HepG2 (cell line): Measurements from ENCODE around the gene CAMK2D. TPM values are rescaled to one million over a fixed set of nuclear protein-coding genes. Genes with fewer than 3 reads are reported as not detected.
A peak's percentile ranks its signal among the peaks of the same experiment; 100 is the strongest.

Experiments used
- CBX5 ChIP-seq: sonication (generic); formaldehyde crosslinking; IDR thresholded peaks from 2 replicates; pipeline ENCODE4 v1.4.0; 2020; ENCODE audit warnings: missing genetic modification reagents, borderline replicate concordance
- ETV6 ChIP-seq: sonication (generic); formaldehyde crosslinking; conservative IDR thresholded peaks from 2 replicates; pipeline ENCODE4 v1.4.0; 2020; ENCODE audit warnings: missing genetic modification reagents
- GZF1 ChIP-seq: sonication (generic); formaldehyde crosslinking; IDR thresholded peaks from 2 replicates; pipeline ENCODE4 v1.5.1; 2020; ENCODE audit warnings: mild to moderate bottlenecking, missing genetic modification reagents
- HOXA5 ChIP-seq: sonication (generic); formaldehyde crosslinking; IDR thresholded peaks from 2 replicates; pipeline ENCODE4 v1.4.0; 2020; ENCODE audit warnings: missing genetic modification reagents
- ISX ChIP-seq: sonication (generic); formaldehyde crosslinking; conservative IDR thresholded peaks from 2 replicates; pipeline ENCODE4 v1.5.0; 2020; ENCODE audit warnings: missing genetic modification reagents
- KMT2B ChIP-seq: IDR thresholded peaks from 2 replicates; pipeline ENCODE4 v1.6.1; 2016; ENCODE audit warnings: missing genetic modification reagents, missing compliant biosample characterization
- NR2F6 ChIP-seq, 2 experiments: IDR thresholded peaks; 2 replicates each; pipeline ENCODE4 v1.6.1; 2016; ENCODE audit warnings: antibody characterized with exemption in 1 of 2, mild to moderate bottlenecking in 1 of 2
- SKIL ChIP-seq: sonication (generic); formaldehyde crosslinking; IDR thresholded peaks from 2 replicates; pipeline ENCODE4 v1.8.0; 2022; ENCODE audit warnings: missing genetic modification reagents, mild to moderate bottlenecking, moderate library complexity, borderline replicate concordance
- ZKSCAN5 ChIP-seq: sonication (generic); formaldehyde crosslinking; IDR thresholded peaks from 2 replicates; pipeline ENCODE4 v1.5.1; 2020; ENCODE audit warnings: mild to moderate bottlenecking, missing genetic modification reagents
- ZNF12 ChIP-seq: sonication (generic); formaldehyde crosslinking; IDR thresholded peaks from 2 replicates; pipeline ENCODE4 v1.5.0; 2020; ENCODE audit warnings: missing genetic modification reagents
- ZNF260 ChIP-seq: sonication (generic); formaldehyde crosslinking; IDR thresholded peaks from 2 replicates; pipeline ENCODE4 v1.4.0; 2020; ENCODE audit warnings: missing genetic modification reagents, low read depth, mild to moderate bottlenecking, borderline replicate concordance
- ZNF317 ChIP-seq: sonication (generic); formaldehyde crosslinking; IDR thresholded peaks from 2 replicates; pipeline ENCODE4 v1.5.0; 2020; ENCODE audit warnings: mild to moderate bottlenecking, missing genetic modification reagents
- ZNF331 ChIP-seq: sonication (generic); formaldehyde crosslinking; IDR thresholded peaks from 2 replicates; pipeline ENCODE4 v1.4.0; 2020; ENCODE audit warnings: missing genetic modification reagents
- ZNF562 ChIP-seq: sonication (generic); formaldehyde crosslinking; IDR thresholded peaks from 2 replicates; pipeline ENCODE4 v1.8.0; 2022; ENCODE audit warnings: missing genetic modification reagents, borderline replicate concordance
- ZNF577 ChIP-seq: sonication (generic); formaldehyde crosslinking; IDR thresholded peaks from 2 replicates; pipeline ENCODE4 v1.4.0; 2020; ENCODE audit warnings: mild to moderate bottlenecking, low read depth, missing genetic modification reagents, borderline replicate concordance
- ZSCAN29 ChIP-seq: sonication (generic); formaldehyde crosslinking; conservative IDR thresholded peaks from 2 replicates; pipeline ENCODE4 v1.4.0; 2020; ENCODE audit warnings: mild to moderate bottlenecking, missing genetic modification reagents
- polyA plus RNA-seq, 8 experiments: library from polyadenylated mRNA; depleted of rRNA in 3 of 8; stranded (reverse) in 7 of 8; unstranded in 1 of 8; fragments of >200 nt; fragmentation: Illumina TruSeq in 4 of 8; extraction: Trizol in 4 of 8; gene quantifications; 2 replicates each; pipeline versions ENCODE4 v1.2.1 to v1.2.3, GENCODE V29; 2011 to 2016; ENCODE audit warnings: low read depth in 4 of 8, missing spikeins in 1 of 8, mixed read lengths in 1 of 8; ENCODE audit not compliant: insufficient read depth in 1 of 8
- total RNA-seq, 5 experiments: library from RNA; depleted of rRNA; stranded (reverse); fragments of >200 nt; fragmentation: Illumina TruSeq; extraction: Trizol; gene quantifications; 2 replicates each; pipeline ENCODE4 v1.2.3, GENCODE V29; 2016; ENCODE audit warnings: low read depth in 1 of 5
- TF ChIP-seq, protein P1 (sequence below): sonication (generic); formaldehyde crosslinking; IDR thresholded peaks from 2 replicates; pipeline ENCODE4 v1.4.0; 2020; ENCODE audit warnings: missing genetic modification reagents
- TF ChIP-seq, protein P2 (sequence below): sonication (generic); formaldehyde crosslinking; IDR thresholded peaks from 2 replicates; pipeline ENCODE4 v1.4.0; 2020; ENCODE audit warnings: missing genetic modification reagents
- TF ChIP-seq, protein P3 (sequence below): sonication (generic); formaldehyde crosslinking; IDR thresholded peaks from 2 replicates; pipeline ENCODE4 v1.4.0; 2020; ENCODE audit warnings: mild to moderate bottlenecking, missing genetic modification reagents
- TF ChIP-seq, protein P4 (sequence below): sonication (generic); formaldehyde crosslinking; IDR thresholded peaks from 2 replicates; pipeline ENCODE4 v1.5.0; 2020; ENCODE audit warnings: mild to moderate bottlenecking, missing genetic modification reagents, borderline replicate concordance
- TF ChIP-seq, protein P5 (sequence below): sonication (generic); formaldehyde crosslinking; IDR thresholded peaks from 2 replicates; pipeline ENCODE4 v1.4.0; 2020; ENCODE audit warnings: missing genetic modification reagents

CAMK2D gene
- total and polyA plus RNA-seq, 2 of the 13 experiments (the other 11 are each of a cell fraction or from before 2014, with no cell fraction given): 18.0 to 65.4 TPM

DNA sequence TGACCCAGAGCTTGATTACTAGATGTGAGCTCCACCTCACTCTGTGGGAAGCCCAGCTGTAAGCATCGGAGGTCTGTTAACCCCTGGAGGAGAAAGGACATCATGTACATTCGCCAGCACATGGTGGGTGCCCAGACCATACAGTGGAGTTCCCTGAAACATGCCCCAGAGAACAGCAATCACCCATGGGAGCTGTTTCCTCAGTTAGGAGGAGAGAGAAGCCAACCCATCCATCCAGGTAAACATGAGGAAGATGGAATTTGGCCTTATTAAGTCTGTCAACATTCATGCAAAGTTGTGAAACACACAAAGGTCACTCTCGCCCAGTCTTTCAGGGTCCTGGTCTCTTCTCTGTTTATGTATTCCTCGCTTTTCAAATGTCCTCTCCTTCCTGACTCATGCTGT is 357.4 kb downstream of the CAMK2D start (continued):
- TF ChIP-seq, protein P1, sequence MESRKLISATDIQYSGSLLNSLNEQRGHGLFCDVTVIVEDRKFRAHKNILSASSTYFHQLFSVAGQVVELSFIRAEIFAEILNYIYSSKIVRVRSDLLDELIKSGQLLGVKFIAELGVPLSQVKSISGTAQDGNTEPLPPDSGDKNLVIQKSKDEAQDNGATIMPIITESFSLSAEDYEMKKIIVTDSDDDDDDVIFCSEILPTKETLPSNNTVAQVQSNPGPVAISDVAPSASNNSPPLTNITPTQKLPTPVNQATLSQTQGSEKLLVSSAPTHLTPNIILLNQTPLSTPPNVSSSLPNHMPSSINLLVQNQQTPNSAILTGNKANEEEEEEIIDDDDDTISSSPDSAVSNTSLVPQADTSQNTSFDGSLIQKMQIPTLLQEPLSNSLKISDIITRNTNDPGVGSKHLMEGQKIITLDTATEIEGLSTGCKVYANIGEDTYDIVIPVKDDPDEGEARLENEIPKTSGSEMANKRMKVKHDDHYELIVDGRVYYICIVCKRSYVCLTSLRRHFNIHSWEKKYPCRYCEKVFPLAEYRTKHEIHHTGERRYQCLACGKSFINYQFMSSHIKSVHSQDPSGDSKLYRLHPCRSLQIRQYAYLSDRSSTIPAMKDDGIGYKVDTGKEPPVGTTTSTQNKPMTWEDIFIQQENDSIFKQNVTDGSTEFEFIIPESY (CRISPR knock-in tag): no peak
- TF ChIP-seq ZNF12 (peak; percentile 61; the same call in 1 of the 2 replicates), CBX5 (peak; percentile 73; the same call in 1 of the 2 replicates), ZNF260 (CRISPR knock-in tag) (no peak), ZKSCAN5 (peak; percentile 87), NR2F6 (IDR thresholded peaks at IDR 0.05) (peak; percentile 89), NR2F6 (CRISPR knock-in tag; IDR thresholded peaks at IDR 0.05) (peak; percentile 95), GZF1 (no peak), ZNF317 (CRISPR knock-in tag) (peak; percentile 49; the same call in 1 of the 2 replicates), ZNF331 (CRISPR knock-in tag) (peak; percentile 70; the same call in 1 of the 2 replicates), ISX (CRISPR knock-in tag) (no peak), ZNF562 (CRISPR knock-in tag) (no peak), ZSCAN29 (CRISPR knock-in tag) (0 out of 2 replicates have a peak, but pooled peaks have one; percentile 57), SKIL (CRISPR knock-in tag) (0 out of 2 replicates have a peak, but pooled peaks have one; percentile 18), HOXA5 (peak; percentile 80; the same call in 1 of the 2 replicates), ETV6 (no peak), KMT2B (CRISPR knock-in tag) (peak; percentile 51; the same call in 1 of the 2 replicates), ZNF577 (CRISPR knock-in tag) (no peak)
- TF ChIP-seq, protein P2, sequence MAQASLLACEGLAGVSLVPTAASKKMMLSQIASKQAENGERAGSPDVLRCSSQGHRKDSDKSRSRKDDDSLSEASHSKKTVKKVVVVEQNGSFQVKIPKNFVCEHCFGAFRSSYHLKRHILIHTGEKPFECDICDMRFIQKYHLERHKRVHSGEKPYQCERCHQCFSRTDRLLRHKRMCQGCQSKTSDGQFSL: no peak
- TF ChIP-seq, protein P3, sequence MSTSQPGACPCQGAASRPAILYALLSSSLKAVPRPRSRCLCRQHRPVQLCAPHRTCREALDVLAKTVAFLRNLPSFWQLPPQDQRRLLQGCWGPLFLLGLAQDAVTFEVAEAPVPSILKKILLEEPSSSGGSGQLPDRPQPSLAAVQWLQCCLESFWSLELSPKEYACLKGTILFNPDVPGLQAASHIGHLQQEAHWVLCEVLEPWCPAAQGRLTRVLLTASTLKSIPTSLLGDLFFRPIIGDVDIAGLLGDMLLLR: no peak
- TF ChIP-seq, protein P4, sequence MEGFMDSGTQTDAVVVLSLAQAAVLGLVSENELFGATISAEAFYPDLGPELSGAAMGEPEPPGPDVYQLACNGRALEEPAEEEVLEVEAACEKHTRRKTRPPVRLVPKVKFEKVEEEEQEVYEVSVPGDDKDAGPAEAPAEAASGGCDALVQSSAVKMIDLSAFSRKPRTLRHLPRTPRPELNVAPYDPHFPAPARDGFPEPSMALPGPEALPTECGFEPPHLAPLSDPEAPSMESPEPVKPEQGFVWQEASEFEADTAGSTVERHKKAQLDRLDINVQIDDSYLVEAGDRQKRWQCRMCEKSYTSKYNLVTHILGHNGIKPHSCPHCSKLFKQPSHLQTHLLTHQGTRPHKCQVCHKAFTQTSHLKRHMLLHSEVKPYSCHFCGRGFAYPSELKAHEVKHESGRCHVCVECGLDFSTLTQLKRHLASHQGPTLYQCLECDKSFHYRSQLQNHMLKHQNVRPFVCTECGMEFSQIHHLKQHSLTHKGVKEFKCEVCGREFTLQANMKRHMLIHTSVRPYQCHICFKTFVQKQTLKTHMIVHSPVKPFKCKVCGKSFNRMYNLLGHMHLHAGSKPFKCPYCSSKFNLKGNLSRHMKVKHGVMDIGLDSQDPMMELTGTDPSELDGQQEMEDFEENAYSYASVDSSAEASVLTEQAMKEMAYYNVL: peak; percentile 94
- TF ChIP-seq, protein P5, sequence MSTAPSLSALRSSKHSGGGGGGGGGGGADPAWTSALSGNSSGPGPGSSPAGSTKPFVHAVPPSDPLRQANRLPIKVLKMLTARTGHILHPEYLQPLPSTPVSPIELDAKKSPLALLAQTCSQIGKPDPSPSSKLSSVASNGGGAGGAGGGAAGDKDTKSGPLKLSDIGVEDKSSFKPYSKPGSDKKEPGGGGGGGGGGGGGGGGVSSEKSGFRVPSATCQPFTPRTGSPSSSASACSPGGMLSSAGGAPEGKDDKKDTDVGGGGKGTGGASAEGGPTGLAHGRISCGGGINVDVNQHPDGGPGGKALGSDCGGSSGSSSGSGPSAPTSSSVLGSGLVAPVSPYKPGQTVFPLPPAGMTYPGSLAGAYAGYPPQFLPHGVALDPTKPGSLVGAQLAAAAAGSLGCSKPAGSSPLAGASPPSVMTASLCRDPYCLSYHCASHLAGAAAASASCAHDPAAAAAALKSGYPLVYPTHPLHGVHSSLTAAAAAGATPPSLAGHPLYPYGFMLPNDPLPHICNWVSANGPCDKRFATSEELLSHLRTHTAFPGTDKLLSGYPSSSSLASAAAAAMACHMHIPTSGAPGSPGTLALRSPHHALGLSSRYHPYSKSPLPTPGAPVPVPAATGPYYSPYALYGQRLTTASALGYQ (CRISPR knock-in tag): peak; percentile 64; the same call in 1 of the 2 replicates
